Esophagus muscularis mucosa (tissue), 4 donors: ENCODE results near the gene A3GALT2. TPM values are rescaled to one million over a fixed set of nuclear protein-coding genes. Genes with fewer than 3 reads are reported as not detected.

Source experiments
- DNase-seq: peaks from one replicate; pipeline ENCODE4 v3.0.0-alpha.2; 2017; ENCODE audit errors: extremely low spot score
- H3K27ac ChIP-seq, 4 donors: fragments of 200-600 bp; sonication (generic); replicated peaks in 1 of 4; 1 replicate in 3 of 4; 2 replicates in 1 of 4; pipeline ENCODE4 v1.5.1; 2016 to 2019; ENCODE audit warnings: mild to moderate bottlenecking in 1 of 4
- H3K27me3 ChIP-seq, 4 donors: fragments of 200-600 bp; sonication (generic); one replicate each; pipeline versions ENCODE4 v1.5.1 to v1.6.0; 2016 to 2019
- H3K36me3 ChIP-seq, 4 donors: fragments of 200-600 bp; sonication (generic); one replicate each; pipeline ENCODE4 v1.5.1; 2016 to 2019
- H3K4me1 ChIP-seq, 4 donors: fragments of 200-600 bp; sonication (generic); one replicate each; pipeline ENCODE4 v1.5.1; 2016 to 2019
- H3K4me3 ChIP-seq, 4 donors: fragments of 200-600 bp; sonication (generic); 1 replicate in 2 of 4; 2 replicates in 2 of 4; pipeline ENCODE4 v1.5.1; 2016 to 2019; ENCODE audit warnings: mild to moderate bottlenecking in 4 of 4, moderate library complexity in 1 of 4
- H3K9me3 ChIP-seq, 4 donors: fragments of 200-600 bp; sonication (generic); 1 replicate in 3 of 4; 2 replicates in 1 of 4; pipeline ENCODE4 v1.5.1; 2016 to 2019
- CTCF ChIP-seq, 3 experiments: fragments of 200-600 bp in 2 of 3; fragments of 450-650 bp in 1 of 3; sonication (generic) in 2 of 3; IDR thresholded peaks; one replicate each; pipeline ENCODE4 v1.5.1; 2017 to 2019; ENCODE audit warnings: antibody characterized with exemption in 3 of 3, mild to moderate bottlenecking in 2 of 3, moderate library complexity in 1 of 3
- EP300 ChIP-seq: sonication (generic); formaldehyde crosslinking; IDR thresholded peaks from one replicate; pipeline ENCODE4 v1.6.1; 2017; ENCODE audit warnings: antibody characterized with exemption
- POLR2A ChIP-seq: fragments of 450-650 bp; IDR thresholded peaks from one replicate; pipeline ENCODE4 v1.6.1; 2017; ENCODE audit warnings: antibody characterized with exemption, moderate library complexity, mild to moderate bottlenecking, low read depth
- POLR2AphosphoS5 ChIP-seq, 2 donors: sonication (generic); formaldehyde crosslinking; IDR thresholded peaks; one replicate each; pipeline ENCODE4 v1.6.1; 2017; ENCODE audit warnings: antibody characterized with exemption in 2 of 2
- WGBS: methylation state at CpG from one replicate; pipeline ENCODE4 v1.1.5; 2018; 5-methylcytosine and 5-hydroxymethylcytosine counted together
- intact Hi-C: fragments of 100-400 bp; cut with DNase I; formaldehyde crosslinking; loops from one replicate; pipeline ENCODE4 v1.15.1; 2023
- total RNA-seq, 4 donors: library from RNA; depleted of rRNA; stranded (reverse); fragments of >200 nt; gene quantifications; one replicate each; pipeline versions ENCODE4 v1.1.0 to v1.2.1, GENCODE V29; 2016

Gene A3GALT2
- total RNA-seq, 4 donors from 2014 or later = not detected

- 80% methylated on average over 3 of the region's 3 CpGs for WGBS
- no peak for DNase-seq
- intact Hi-C loops = no loop called here
- H3K4me1 ChIP-seq = peaks cover 19 to 46% (median 37%) of the 10 kb centered on the region in 4 donors
- H3K4me3 ChIP-seq = no peak overlapping the region
- no peak for TF ChIP-seq CTCF (IDR thresholded peaks at IDR 0.05)
- no peak for TF ChIP-seq POLR2A
- no peak for TF ChIP-seq EP300
- no peak for TF ChIP-seq POLR2AphosphoS5 (IDR thresholded peaks at IDR 0.05)
- H3K9me3 ChIP-seq = no peaks in the 10 kb centered on the region
- no peaks in the 10 kb centered on the region for H3K27me3 ChIP-seq
- no peak overlapping the region for H3K27ac ChIP-seq
- peaks cover 10 to 47% (median 40%) of the 10 kb centered on the region in 4 donors for H3K36me3 ChIP-seq
Observed at GRCh38 chr1:33273406-33273805, 47.5 kb downstream of the A3GALT2 start.

DNA sequence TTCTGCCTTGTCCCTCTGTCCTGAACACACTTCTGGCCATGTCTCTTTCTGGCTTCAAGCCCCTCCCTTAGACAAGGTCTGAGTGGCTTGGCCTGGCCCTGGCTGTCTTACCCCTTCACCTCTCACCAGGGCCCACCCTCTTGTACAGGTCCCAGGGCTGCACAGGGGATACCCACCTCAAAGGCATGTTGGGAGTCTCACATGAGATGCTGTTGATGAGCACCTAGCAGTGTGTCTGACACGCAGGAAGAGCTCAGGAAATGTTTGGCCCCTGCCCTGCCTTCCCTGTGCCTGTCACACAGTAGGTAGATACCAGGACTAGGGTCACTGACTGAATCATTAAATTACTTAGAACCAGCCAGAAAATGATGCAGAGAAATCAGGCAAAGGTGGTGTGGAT lies 48.0 kb downstream of the A3GALT2 start:
- Histone ChIP-seq H3K4me1 (peaks cover 23 to 51% (median 39%) of the 10 kb centered on the region in 4 donors), H3K27me3 (no peaks in the 10 kb centered on the region), H3K36me3 (peaks cover 10 to 44% (median 36%) of the 10 kb centered on the region in 4 donors), H3K27ac (no peak overlapping the region), H3K9me3 (no peaks in the 10 kb centered on the region), H3K4me3 (no peak overlapping the region)
- whole genome bisulfite sequencing = 60% methylated on average over 1 of the region's 1 CpG
- DNase-seq = no peak
- intact Hi-C loops = no loop called here
- TF ChIP-seq POLR2A = no peak
- no peak for TF ChIP-seq EP300
- TF ChIP-seq CTCF (IDR thresholded peaks at IDR 0.05) = no peak
- no peak for TF ChIP-seq POLR2AphosphoS5 (IDR thresholded peaks at IDR 0.05)

DNA sequence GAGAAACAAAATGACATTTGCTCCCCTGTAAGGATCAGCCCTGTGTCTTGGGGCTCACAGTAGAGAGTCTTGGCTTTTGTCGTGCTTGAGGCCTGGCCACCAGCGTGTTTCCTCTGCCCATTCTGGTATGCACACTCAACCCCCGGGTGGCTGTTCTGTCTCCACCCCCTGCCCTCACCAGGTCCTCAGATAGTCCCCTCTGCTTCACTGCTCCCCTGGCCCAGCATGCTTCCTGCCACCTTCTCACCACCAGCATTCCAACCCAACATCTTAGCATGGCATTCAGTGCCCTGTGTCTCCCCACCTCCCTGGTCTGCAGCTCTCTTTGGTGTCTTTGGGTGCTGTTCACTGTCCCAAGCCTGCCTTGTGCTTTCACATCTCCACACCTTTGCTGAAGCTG lies 48.4 kb downstream of the A3GALT2 start:
- Histone ChIP-seq H3K27ac (no peak overlapping the region), H3K36me3 (peaks cover 10 to 40% (median 32%) of the 10 kb centered on the region in 4 donors), H3K4me1 (peaks cover 28 to 55% (median 41%) of the 10 kb centered on the region in 4 donors), H3K27me3 (no peaks in the 10 kb centered on the region), H3K9me3 (no peaks in the 10 kb centered on the region), H3K4me3 (no peak overlapping the region)
- intact Hi-C loops = no loop called here
- no peak for DNase-seq
- TF ChIP-seq CTCF (IDR thresholded peaks at IDR 0.05) = no peak
- no peak for TF ChIP-seq POLR2AphosphoS5 (IDR thresholded peaks at IDR 0.05)
- no peak for TF ChIP-seq POLR2A
- TF ChIP-seq EP300 = no peak
- 62% methylated on average over 3 of the region's 3 CpGs for WGBS

DNA sequence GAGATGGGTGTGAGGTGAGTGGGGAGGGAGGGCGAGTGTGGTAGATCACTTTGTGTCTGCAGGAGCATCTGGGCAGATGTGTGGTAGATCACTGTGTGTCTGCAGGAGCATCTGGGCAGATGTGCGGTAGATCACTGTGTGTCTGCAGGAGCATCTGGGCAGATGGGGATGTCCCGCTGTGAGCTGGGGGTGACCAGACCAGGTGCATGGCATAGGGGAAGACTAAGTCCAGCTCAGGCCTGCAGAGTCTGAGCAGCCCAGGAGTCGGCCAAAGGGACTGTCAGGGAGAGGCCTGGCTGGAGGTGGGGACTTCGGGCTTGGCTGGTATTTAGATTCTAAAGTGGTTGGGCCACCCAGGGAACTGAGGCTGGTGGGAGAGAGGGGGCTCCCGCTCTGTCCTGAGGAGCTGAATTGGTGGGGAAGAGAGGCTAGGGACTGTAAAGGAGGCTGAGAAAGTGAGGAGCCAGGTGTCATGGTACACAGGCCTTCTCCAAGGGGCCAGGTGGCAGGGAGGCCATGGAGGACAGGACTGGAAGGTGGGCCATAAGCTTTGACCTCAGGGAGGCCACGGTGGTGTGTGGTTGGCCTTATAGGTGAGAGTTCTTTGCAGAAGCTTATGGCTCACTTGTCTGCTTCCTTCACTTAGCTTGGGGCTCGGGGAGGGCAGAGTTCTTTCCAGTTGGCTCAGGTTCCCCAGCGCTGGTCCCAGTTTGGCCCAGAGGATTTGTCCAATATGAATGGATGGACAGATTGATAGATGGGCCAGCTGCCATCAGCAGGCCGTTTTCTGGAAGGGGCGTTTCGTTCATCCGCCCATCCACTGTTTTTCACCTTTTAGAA lies 49.0 kb downstream of the A3GALT2 start:
- no peak for DNase-seq
- Histone ChIP-seq H3K36me3 (peaks cover 5 to 34% (median 25%) of the 10 kb centered on the region in 4 donors), H3K4me1 (peaks cover 28 to 56% (median 42%) of the 10 kb centered on the region in 4 donors), H3K27ac (no peak overlapping the region), H3K27me3 (no peaks in the 10 kb centered on the region), H3K4me3 (no peak overlapping the region), H3K9me3 (no peaks in the 10 kb centered on the region)
- 82% methylated on average over 13 of the region's 13 CpGs for WGBS
- TF ChIP-seq POLR2AphosphoS5 (IDR thresholded peaks at IDR 0.05) = no peak
- no peak for TF ChIP-seq EP300
- no peak for TF ChIP-seq CTCF (IDR thresholded peaks at IDR 0.05)
- no peak for TF ChIP-seq POLR2A
- intact Hi-C loops = no loop called here
